Breast epithelium (tissue), 4 donors: ENCODE results near the gene DUSP6. TPM values are rescaled to one million over a fixed set of nuclear protein-coding genes. Genes with fewer than 3 reads are reported as not detected.

Experiments used
- DNase-seq, 2 donors: peaks; one replicate each; pipeline ENCODE4 v3.0.0-alpha.2; 2019; ENCODE audit warnings: low spot score in 2 of 2
- H3K27ac ChIP-seq, 2 donors: fragments of 200-600 bp; sonication (generic) in 1 of 2; one replicate each; pipeline ENCODE4 v1.5.1; 2016 to 2019; ENCODE audit warnings: mild to moderate bottlenecking in 1 of 2
- H3K27me3 ChIP-seq, 2 donors: fragments of 200-600 bp; sonication (generic) in 1 of 2; one replicate each; pipeline versions ENCODE4 v1.5.1 to v1.6.0; 2017 to 2019; ENCODE audit warnings: control low read depth in 1 of 2, mild to moderate bottlenecking in 1 of 2
- H3K36me3 ChIP-seq: fragments of 200-600 bp; one replicate; pipeline ENCODE4 v1.5.1; 2019
- H3K4me1 ChIP-seq, 2 donors: fragments of 200-600 bp; sonication (generic); one replicate each; pipeline ENCODE4 v1.5.1; 2016 to 2019; ENCODE audit warnings: control low read depth in 1 of 2
- H3K4me3 ChIP-seq, 3 donors: fragments of 200-600 bp; sonication (generic); 1 replicate in 2 of 3; 2 replicates in 1 of 3; pipeline ENCODE4 v1.5.1; 2016 to 2019; ENCODE audit warnings: mild to moderate bottlenecking in 3 of 3, moderate library complexity in 2 of 3
- H3K9me3 ChIP-seq, 2 donors: fragments of 200-600 bp; sonication (generic) in 1 of 2; one replicate each; pipeline ENCODE4 v1.5.1; 2016 to 2019; ENCODE audit warnings: control low read depth in 1 of 2
- CTCF ChIP-seq, 3 donors: fragments of 450-650 bp; IDR thresholded peaks; one replicate each; pipeline ENCODE4 v1.5.1; 2016 to 2017; ENCODE audit warnings: antibody characterized with exemption in 3 of 3, mild to moderate bottlenecking in 3 of 3, moderate library complexity in 3 of 3
- POLR2A ChIP-seq: fragments of 450-650 bp; IDR thresholded peaks from one replicate; pipeline ENCODE4 v1.6.1; 2016; ENCODE audit warnings: antibody characterized with exemption, mild to moderate bottlenecking, moderate library complexity
- POLR2AphosphoS5 ChIP-seq, 3 donors: sonication (generic); formaldehyde crosslinking; IDR thresholded peaks; one replicate each; pipeline ENCODE4 v1.6.1; 2017; ENCODE audit warnings: antibody characterized with exemption in 3 of 3
- intact Hi-C: fragments of 100-400 bp; cut with DNase I; formaldehyde crosslinking; loops from one replicate; pipeline ENCODE4 v1.15.1; 2023; ENCODE audit warnings: low total_unique reads
- total RNA-seq, 3 donors: library from RNA; depleted of rRNA; stranded (reverse); fragments of >200 nt; gene quantifications; one replicate each; pipeline ENCODE4 v1.1.0, GENCODE V29; 2016

DUSP6 gene
- total RNA-seq, 3 donors from 2014 or later, result 53.8 to 97.5 (median 88.8) TPM

GRCh38 chr12:89383235-89384049 lies 31.1 kb upstream of the DUSP6 start:
- H3K4me3 ChIP-seq, result peak overlapping the region in 1 of 3 donors; percentile 3
- TF ChIP-seq POLR2A (no peak), POLR2AphosphoS5 (IDR thresholded peaks at IDR 0.05) (peak in 1 of 3 donors; percentile 11), CTCF (IDR thresholded peaks at IDR 0.05) (no peak)
- intact Hi-C loops, result no loop called here
- DNase-seq, result no peak
- H3K9me3 ChIP-seq, result no peaks in the 10 kb centered on the region
- H3K36me3 ChIP-seq, result no peaks in the 10 kb centered on the region
- H3K27ac ChIP-seq, result peak overlapping the region; percentile 69 to 79
- H3K4me1 ChIP-seq, result peaks cover 7 to 23% of the 10 kb centered on the region in 2 donors
- no peaks in the 10 kb centered on the region for H3K27me3 ChIP-seq

DNA sequence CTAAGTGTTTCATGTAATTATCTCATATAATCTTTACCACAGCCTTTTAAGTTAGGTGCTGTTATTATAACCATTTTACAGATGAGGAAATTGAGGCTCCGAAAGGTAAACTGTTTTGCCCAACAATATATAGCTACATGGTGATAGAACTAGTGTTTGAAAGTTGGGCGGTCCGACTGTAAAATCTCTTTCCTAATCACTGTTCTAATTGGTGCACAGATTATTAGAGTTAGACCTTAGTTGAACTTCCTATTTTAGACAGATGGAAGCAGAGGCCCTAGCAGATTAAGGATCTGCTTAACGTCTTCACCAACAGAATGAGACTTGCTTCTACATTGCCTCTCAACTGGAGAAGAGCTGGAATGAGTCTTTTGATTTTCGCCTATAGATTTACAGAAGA lies 30.0 kb upstream of the DUSP6 start:
- Histone ChIP-seq H3K4me3 (no peak overlapping the region), H3K27ac (peak overlapping the region in 1 of 2 donors; percentile 79)
- TF ChIP-seq POLR2AphosphoS5 (IDR thresholded peaks at IDR 0.05) (no peak), POLR2A (no peak), CTCF (IDR thresholded peaks at IDR 0.05) (no peak)

GRCh38 chr12:89379839-89380467 lies 27.7 kb upstream of the DUSP6 start:
- TF ChIP-seq CTCF (IDR thresholded peaks at IDR 0.05) (no peak), POLR2A (no peak), POLR2AphosphoS5 (IDR thresholded peaks at IDR 0.05) (no peak)
- H3K27ac ChIP-seq, result no peak overlapping the region
- no peak for DNase-seq
- no peaks in the 10 kb centered on the region for H3K27me3 ChIP-seq
- H3K36me3 ChIP-seq, result no peaks in the 10 kb centered on the region
- intact Hi-C loops, result no loop called here
- H3K4me1 ChIP-seq, result peaks cover 2 to 11% of the 10 kb centered on the region in 2 donors
- no peaks in the 10 kb centered on the region for H3K9me3 ChIP-seq
- H3K4me3 ChIP-seq, result no peak overlapping the region

More for the DNA sequence above, 30.0 kb upstream of the DUSP6 start:
- intact Hi-C loops, result no loop called here
- no peak for DNase-seq
- Histone ChIP-seq H3K27me3 (no peaks in the 10 kb centered on the region), H3K9me3 (no peaks in the 10 kb centered on the region), H3K36me3 (no peaks in the 10 kb centered on the region), H3K4me1 (peaks cover 7 to 23% of the 10 kb centered on the region in 2 donors)

- H3K27ac ChIP-seq, result no peak overlapping the region
- intact Hi-C loops, result no loop called here
- peaks cover 2 to 7% of the 10 kb centered on the region in 2 donors for H3K4me1 ChIP-seq
- no peak for DNase-seq
- H3K9me3 ChIP-seq, result no peaks in the 10 kb centered on the region
- H3K36me3 ChIP-seq, result no peaks in the 10 kb centered on the region
- H3K27me3 ChIP-seq, result no peaks in the 10 kb centered on the region
- H3K4me3 ChIP-seq, result no peak overlapping the region
- TF ChIP-seq POLR2AphosphoS5 (IDR thresholded peaks at IDR 0.05) (no peak), POLR2A (no peak), CTCF (IDR thresholded peaks at IDR 0.05) (no peak)
Measured at GRCh38 chr12:89379148-89379838, 27.0 kb upstream of the DUSP6 start.
